ENCODE results near the gene COA5.

The COA5 gene

GRCh38 chr2:98648451-98648850 lies 40.1 kb upstream of the COA5 start:
- H3K4me3 ChIP-seq (ENCODE audit: control insufficient read depth, low read depth, low read length): no peak overlapping the region
- TF ChIP-seq CTCF (IDR thresholded peaks at IDR 0.05; ENCODE audit: control insufficient read depth, insufficient read depth, low read depth, low read length, missing control alignments): no peak
- no peak for DNase-seq (ENCODE audit: low read depth)

GRCh38 chr2:98647636-98648035 lies 39.3 kb upstream of the COA5 start:
- TF ChIP-seq CTCF (IDR thresholded peaks at IDR 0.05; ENCODE audit: control insufficient read depth, insufficient read depth, low read depth, low read length, missing control alignments): no peak
- H3K4me3 ChIP-seq (ENCODE audit: control insufficient read depth, low read depth, low read length): no peak overlapping the region
- no peak for DNase-seq (ENCODE audit: low read depth)

- H3K4me3 ChIP-seq (ENCODE audit: control insufficient read depth, low read depth, low read length): no peak overlapping the region
- DNase-seq (ENCODE audit: low read depth): no peak
- no peak for TF ChIP-seq CTCF (IDR thresholded peaks at IDR 0.05; ENCODE audit: control insufficient read depth, insufficient read depth, low read depth, low read length, missing control alignments)
These were observed 35.3 kb upstream of the COA5 start for GRCh38 chr2:98643496-98644100.

- no peak overlapping the region for H3K4me3 ChIP-seq (ENCODE audit: control insufficient read depth, low read depth, low read length)
- DNase-seq (ENCODE audit: low read depth): no peak
- TF ChIP-seq CTCF (IDR thresholded peaks at IDR 0.05; ENCODE audit: control insufficient read depth, insufficient read depth, low read depth, low read length, missing control alignments): no peak
These were observed 29.3 kb upstream of the COA5 start for GRCh38 chr2:98637401-98638147.

GRCh38 chr2:98634406-98635092 lies 26.2 kb upstream of the COA5 start:
- peak; percentile 14 for TF ChIP-seq CTCF (IDR thresholded peaks at IDR 0.05; ENCODE audit: control insufficient read depth, insufficient read depth, low read depth, low read length, missing control alignments)
- no peak overlapping the region for H3K4me3 ChIP-seq (ENCODE audit: control insufficient read depth, low read depth, low read length)
- DNase-seq (ENCODE audit: low read depth): no peak

GRCh38 chr2:98632351-98632750 lies 24.0 kb upstream of the COA5 start:
- H3K4me3 ChIP-seq (ENCODE audit: control insufficient read depth, low read depth, low read length): no peak overlapping the region
- TF ChIP-seq CTCF (IDR thresholded peaks at IDR 0.05; ENCODE audit: control insufficient read depth, insufficient read depth, low read depth, low read length, missing control alignments): no peak
- no peak for DNase-seq (ENCODE audit: low read depth)
